SK-N-SH (cell line): Measurements from ENCODE around the gene SH2D5. TPM values are rescaled to one million over a fixed set of nuclear protein-coding genes. Genes with fewer than 3 reads are reported as not detected.
A peak's percentile ranks its signal among the peaks of the same experiment; 100 is the strongest.

Source experiments
- CTCF ChIA-PET: fragments of 300-600, 350-600 bp; formaldehyde crosslinking; extraction: SDS; loops from one replicate; lab custom pipeline; 2021; lab: Yijun Ruan, JAX
- POLR2A ChIA-PET: fragments of 350-600 bp; sonication (Branson Sonifier 250); formaldehyde crosslinking; extraction: SDS; loops from one replicate; lab custom pipeline; 2020; ENCODE audit warnings: antibody characterized with exemption, inconsistent platforms; lab: Yijun Ruan, JAX
- DNase-seq: peaks from one replicate; pipeline ENCODE4 v3.0.0; 2012
- H2AFZ ChIP-seq: fragments of 200-600 bp; sonication (generic); 2 replicates; pipeline ENCODE4 v1.8.1; 2016; ENCODE audit warnings: antibody characterized with exemption, mild to moderate bottlenecking, low read depth
- H3F3A ChIP-seq: fragments of 200-600 bp; sonication (generic); replicated peaks from 2 replicates; pipeline ENCODE3; 2016; ENCODE audit warnings: antibody characterized with exemption, mild to moderate bottlenecking; ENCODE audit not compliant: insufficient read depth
- H3K27ac ChIP-seq, 2 experiments: fragments of 200-500 bp in 1 of 2; fragments of 200-600 bp in 1 of 2; sonication (Bioruptor generic) in 1 of 2; sonication (generic), shearing (Covaris generic) in 1 of 2; 2 replicates each; pipeline versions ENCODE4 v1.5.1 to v1.6.1; 2014 to 2016; ENCODE audit warnings: low read depth in 2 of 2, inconsistent platforms in 1 of 2, low read length in 1 of 2, mild to moderate bottlenecking in 1 of 2, mixed read lengths in 1 of 2
- H3K27me3 ChIP-seq: fragments of 200-600 bp; sonication (generic), shearing (Covaris generic); 2 replicates; pipeline ENCODE4 v1.6.1; 2016; ENCODE audit warnings: mixed run types; ENCODE audit not compliant: insufficient read depth
- H3K36me3 ChIP-seq, 2 experiments: fragments of 200-500 bp in 1 of 2; fragments of 200-600 bp in 1 of 2; sonication (Bioruptor generic) in 1 of 2; sonication (generic) in 1 of 2; replicated peaks in 1 of 2; 2 replicates each; pipeline versions ENCODE3 to v1.5.1; 2014 to 2016; ENCODE audit warnings: low read length in 1 of 2, mild to moderate bottlenecking in 1 of 2; ENCODE audit not compliant: insufficient read depth in 2 of 2, control insufficient read depth in 1 of 2
- H3K4me1 ChIP-seq, 2 experiments: fragments of 200-500 bp in 1 of 2; fragments of 200-600 bp in 1 of 2; sonication (Bioruptor generic) in 1 of 2; sonication (generic), shearing (Covaris generic) in 1 of 2; 2 replicates each; pipeline versions ENCODE4 v1.5.1 to v1.6.1; 2014 to 2016; ENCODE audit warnings: low read depth in 1 of 2, low read length in 1 of 2, mixed run types in 1 of 2; ENCODE audit not compliant: insufficient read depth in 2 of 2, control insufficient read depth in 1 of 2
- H3K4me2 ChIP-seq: fragments of 200-600 bp; sonication (generic), shearing (Covaris generic); 2 replicates; pipeline ENCODE4 v1.6.1; 2017; ENCODE audit warnings: mixed run types
- H3K4me3 ChIP-seq, 2 experiments: fragments of 200-500 bp in 1 of 2; fragments of 200-600 bp in 1 of 2; sonication (Bioruptor generic) in 1 of 2; sonication (generic), shearing (Covaris generic) in 1 of 2; 2 replicates each; pipeline versions ENCODE4 v1.5.1 to v1.8.1; 2014 to 2016; ENCODE audit warnings: low read depth in 2 of 2, inconsistent platforms in 1 of 2, low read length in 1 of 2, mild to moderate bottlenecking in 1 of 2, mixed read lengths in 1 of 2, moderate library complexity in 1 of 2
- H3K79me2 ChIP-seq: fragments of 200-600 bp; sonication (generic); 2 replicates; pipeline ENCODE4 v1.8.1; 2017; ENCODE audit warnings: mild to moderate bottlenecking; ENCODE audit not compliant: insufficient read depth
- H3K9ac ChIP-seq: fragments of 200-600 bp; sonication (generic); 2 replicates; pipeline ENCODE4 v1.6.1; 2017; ENCODE audit warnings: mixed run types
- H3K9me2 ChIP-seq: fragments of 200-600 bp; sonication (generic); 2 replicates; pipeline ENCODE4 v1.6.1; 2017; ENCODE audit warnings: mixed run types
- H3K9me3 ChIP-seq: fragments of 200-600 bp; sonication (generic); 2 replicates; pipeline ENCODE4 v1.6.1; 2017; ENCODE audit warnings: mixed run types, mild to moderate bottlenecking, moderate library complexity
- H4K20me1 ChIP-seq: fragments of 200-600 bp; sonication (generic); 2 replicates; pipeline ENCODE4 v1.6.1; 2017; ENCODE audit warnings: mild to moderate bottlenecking, mixed run types; ENCODE audit not compliant: insufficient read depth
- CHD2 ChIP-seq: fragments of 150-350 bp; IDR thresholded peaks from 2 replicates; pipeline ENCODE4 v1.6.1; 2018; ENCODE audit warnings: low read length; ENCODE audit not compliant: partially characterized antibody
- CTCF ChIP-seq: fragments of 200-600 bp; sonication (generic); IDR thresholded peaks from 2 replicates; pipeline ENCODE4 v1.6.1; 2017; ENCODE audit warnings: antibody characterized with exemption, mild to moderate bottlenecking, moderate library complexity
- ELF1 ChIP-seq: IDR thresholded peaks from 2 replicates; pipeline ENCODE4 v1.4.0; 2012
- EP300 ChIP-seq, 2 experiments: IDR thresholded peaks; 2 replicates each; pipeline versions ENCODE4 v1.4.0 to v1.6.1; 2012; ENCODE audit warnings: borderline replicate concordance in 1 of 2, low read depth in 1 of 2, low read length in 1 of 2
- FOSL2 ChIP-seq: IDR thresholded peaks from 2 replicates; pipeline ENCODE4 v1.4.0; 2012; ENCODE audit warnings: low read depth, mild to moderate bottlenecking, moderate library complexity, borderline replicate concordance
- FOXJ3 ChIP-seq: sonication (generic); formaldehyde crosslinking; IDR thresholded peaks from 2 replicates; pipeline ENCODE4 v1.5.1; 2020; ENCODE audit warnings: mild to moderate bottlenecking, missing genetic modification reagents
- JUND ChIP-seq: IDR thresholded peaks from 2 replicates; pipeline ENCODE4 v1.4.0; 2012
- POLR2AphosphoS5 ChIP-seq: IDR thresholded peaks from 2 replicates; pipeline ENCODE4 v1.6.1; 2012; ENCODE audit warnings: low read depth, low read length
- RAD21 ChIP-seq: IDR thresholded peaks from 2 replicates; pipeline ENCODE4 v1.6.1; 2012; ENCODE audit warnings: mild to moderate bottlenecking, low read length
- RCOR1 ChIP-seq: fragments of 150-350 bp; IDR thresholded peaks from 2 replicates; pipeline ENCODE4 v1.6.1; 2017; ENCODE audit warnings: antibody characterized with exemption, low read length
- RXRA ChIP-seq: IDR thresholded peaks from 2 replicates; pipeline ENCODE4 v1.4.0; 2012; ENCODE audit warnings: low read depth, mild to moderate bottlenecking, borderline replicate concordance
- SIN3A ChIP-seq: IDR thresholded peaks from 2 replicates; pipeline ENCODE4 v1.6.1; 2012; ENCODE audit warnings: low read depth, mild to moderate bottlenecking, low read length, moderate library complexity, borderline replicate concordance
- SMC3 ChIP-seq: IDR thresholded peaks from 2 replicates; pipeline ENCODE4 v1.6.1; 2012; ENCODE audit warnings: low read depth, low read length, improper control_type of control experiment
- TAF1 ChIP-seq: IDR thresholded peaks from 2 replicates; pipeline ENCODE4 v1.6.1; 2012; ENCODE audit warnings: low read depth, mild to moderate bottlenecking, low read length, moderate library complexity, borderline replicate concordance
- TEAD4 ChIP-seq: IDR thresholded peaks from 2 replicates; pipeline ENCODE4 v1.4.0; 2012; ENCODE audit warnings: mild to moderate bottlenecking, borderline replicate concordance; ENCODE audit not compliant: insufficient read depth
- YY1 ChIP-seq: IDR thresholded peaks from 2 replicates; pipeline ENCODE4 v1.4.0; 2012; ENCODE audit warnings: low read depth, mild to moderate bottlenecking
- ZBTB33 ChIP-seq: IDR thresholded peaks from 2 replicates; pipeline ENCODE4 v1.4.0; 2012; ENCODE audit warnings: low read depth, borderline replicate concordance
- WGBS: methylation state at CpG from one replicate; pipeline ENCODE4 v1.1.6; 2017; ENCODE audit warnings: low lambda C conversion rate; 5-methylcytosine and 5-hydroxymethylcytosine counted together
- polyA plus RNA-seq, 3 experiments: library from polyadenylated mRNA; depleted of rRNA; stranded (reverse); fragments of >200 nt; gene quantifications; 2 replicates each; pipeline ENCODE4 v1.2.3, GENCODE V29; 2012

Gene SH2D5
- polyA plus RNA-seq, 1 of the 3 experiments (the other 2 are of a cell fraction): 6.1 TPM

- ChIA-PET POLR2A (no interaction called here), CTCF (interaction anchor here (0.6 to 2.0 kb wide), 5 partner anchors 13 to 603 kb away, joined by 3 to 9 read pairs (median 3); partner anchors contain the start of gene KIF17)
- 84% methylated on average over 4 of the region's 4 CpGs for WGBS
- H3K4me1 ChIP-seq: peaks cover 7 to 17% of the 10 kb centered on the region in 2 experiments; a peak in 2 of 4 replicates
- H3F3A ChIP-seq: peaks cover 21% of the 10 kb centered on the region
- no peaks in the 10 kb centered on the region for H4K20me1 ChIP-seq
- no peak overlapping the region for H3K27ac ChIP-seq
- H3K9me3 ChIP-seq: no peaks in the 10 kb centered on the region
- no peak overlapping the region for H2AFZ ChIP-seq
- H3K4me3 ChIP-seq: no peak overlapping the region
- DNase-seq: peak; percentile 28
- no peak for TF ChIP-seq SIN3A
- no peak for TF ChIP-seq RAD21
- no peak for TF ChIP-seq RXRA
- TF ChIP-seq JUND: no peak
- no peak for TF ChIP-seq CTCF
- no peak for TF ChIP-seq TAF1
- TF ChIP-seq ZBTB33: no peak
- H3K9ac ChIP-seq: no peak overlapping the region
- no peak overlapping the region for H3K4me2 ChIP-seq
- no peaks in the 10 kb centered on the region for H3K9me2 ChIP-seq
- H3K27me3 ChIP-seq: no peaks in the 10 kb centered on the region
- H3K79me2 ChIP-seq: no peaks in the 10 kb centered on the region; the same call in 1 of the 2 replicates
- H3K36me3 ChIP-seq: peaks cover 0 to 7% of the 10 kb centered on the region in 2 experiments
Observed at GRCh38 chr1:20730690-20731056, 1.8 kb downstream of the SH2D5 start.

- H3K4me2 ChIP-seq: no peak overlapping the region
- H3K27ac ChIP-seq: no peak overlapping the region
- TF ChIP-seq EP300 (IDR thresholded peaks at IDR 0.05; ENCODE audit: borderline replicate concordance in 1 of 2, low read depth in 1 of 2, low read length in 1 of 2): no peak
- TF ChIP-seq POLR2AphosphoS5: no peak
- no peak for TF ChIP-seq RCOR1
- TF ChIP-seq TAF1: no peak
- no peak for TF ChIP-seq FOSL2
- no peak for TF ChIP-seq ELF1
- no peak for TF ChIP-seq SMC3
- TF ChIP-seq TEAD4: no peak
- TF ChIP-seq FOXJ3: no peak
- TF ChIP-seq CHD2: no peak
- no peak for TF ChIP-seq SIN3A
- no peak for TF ChIP-seq YY1
- no peak for TF ChIP-seq RXRA
- no peak overlapping the region for H2AFZ ChIP-seq
- no peaks in the 10 kb centered on the region; the same call in 1 of the 2 replicates for H3K79me2 ChIP-seq
- H3K4me1 ChIP-seq: peaks cover 7 to 17% of the 10 kb centered on the region in 2 experiments; a peak in 2 of 4 replicates
- no peak overlapping the region for H3K9ac ChIP-seq
- H3K9me2 ChIP-seq: no peaks in the 10 kb centered on the region
- ChIA-PET CTCF (interaction anchor here (0.6 to 1.6 kb wide), 3 partner anchors 12 to 137 kb away, joined by 3 to 4 read pairs (median 3); partner anchors contain the start of gene KIF17), POLR2A (no interaction called here)
- WGBS: 84% methylated on average over 15 of the region's 19 CpGs
- peaks cover 21% of the 10 kb centered on the region for H3F3A ChIP-seq
- H3K27me3 ChIP-seq: no peaks in the 10 kb centered on the region
- H3K4me3 ChIP-seq: no peak overlapping the region
- no peaks in the 10 kb centered on the region for H3K9me3 ChIP-seq
- H4K20me1 ChIP-seq: no peaks in the 10 kb centered on the region
- peaks cover 0 to 1% of the 10 kb centered on the region in 2 experiments for H3K36me3 ChIP-seq
- DNase-seq: peak; percentile 29
Observed at GRCh38 chr1:20729990-20730689, 2.4 kb downstream of the SH2D5 start.
